ENCODE results near the gene POMT1. TPM values are rescaled to one million over a fixed set of nuclear protein-coding genes. Genes with fewer than 3 reads are reported as not detected.

Gene POMT1
- total and polyA plus RNA-seq, 4 experiments from 2014 or later = 15.6 to 58.5 (median 34.7) TPM

DNA sequence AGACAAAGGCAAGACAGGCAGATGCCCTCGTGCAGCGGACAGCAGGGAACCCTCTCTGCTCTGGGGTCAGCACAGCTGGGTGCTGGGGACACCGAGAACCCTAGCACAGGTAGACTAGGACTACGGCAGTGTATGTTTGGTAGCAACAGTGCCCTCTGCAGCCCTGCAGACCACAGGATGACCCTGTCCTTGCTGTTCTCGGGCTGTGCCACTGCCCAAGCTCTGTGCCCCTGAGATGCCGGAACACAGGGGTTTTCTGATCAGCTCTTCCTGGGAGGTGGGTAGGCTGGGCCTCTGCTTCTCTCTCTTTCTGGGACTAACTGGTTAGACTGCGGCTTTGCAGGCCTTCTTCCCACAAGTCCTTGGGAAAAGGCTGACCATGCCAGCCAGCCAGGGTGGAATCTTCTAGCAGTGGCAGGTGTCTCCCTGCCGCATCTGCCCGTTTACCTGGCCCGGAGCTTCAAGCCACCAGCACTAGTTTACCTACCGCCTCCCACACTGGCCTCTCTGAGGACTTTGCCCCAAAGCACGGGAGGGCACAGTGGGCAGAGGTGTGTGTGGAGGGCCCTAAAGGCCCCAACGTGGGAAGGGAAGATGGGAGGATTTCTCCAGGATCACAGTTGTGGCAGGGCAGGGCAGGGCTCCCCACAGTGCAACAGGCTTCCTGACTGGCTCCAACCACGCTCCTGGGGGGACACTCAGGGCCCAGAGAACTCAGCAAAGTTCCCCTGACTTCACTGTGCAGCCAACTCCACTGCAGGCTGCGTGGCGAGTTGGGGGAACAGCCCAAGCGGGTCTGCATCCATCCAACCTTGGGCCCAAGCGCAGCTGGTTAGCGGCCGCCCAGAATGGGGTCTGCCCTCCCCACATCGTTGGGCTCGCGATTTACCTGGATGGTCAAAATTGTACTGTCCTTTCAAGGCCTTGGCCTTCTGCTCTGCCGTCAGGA lies 27.2 kb downstream of the POMT1 start:
- H3K4me3 ChIP-seq (ENCODE audit: low read length in 2 of 2) = peak overlapping the region in 1 of 2 donors; percentile 73
- no peaks in the 10 kb centered on the region for H3K27me3 ChIP-seq (ENCODE audit: insufficient read depth, low read length)
- ChIA-PET POLR2A (ENCODE audit: partially characterized antibody) (interaction anchor here (0.6 to 0.9 kb wide), 4 partner anchors 36 to 274 kb away, joined by 3 to 4 read pairs (median 3); no protein-coding TSS in a partner anchor), CTCF (ENCODE audit: partially characterized antibody) (no interaction called here)
- Mint-ChIP-seq H3K27me3 (no peaks in the 10 kb centered on the region), H3K4me1 (peaks cover 9 to 40% (median 18%) of the 10 kb centered on the region in 4 donors), H3K4me3 (peak overlapping the region; percentile 69 to 84 (median 74)), H3K27ac (peak overlapping the region in 6 of 7 donors; percentile 19 to 79 (median 71)), H3K9me3 (no peaks in the 10 kb centered on the region), H3K36me3 (peaks cover 21 to 36% of the 10 kb centered on the region in 2 donors)
- peak in 1 of 5 donors; percentile 22 for DNase-seq
- H3K4me1 ChIP-seq (ENCODE audit: insufficient read depth, low read length) = peaks cover 31% of the 10 kb centered on the region
- intact Hi-C loops (cut with micrococcal nuclease) = no loop called here
- peak overlapping the region; percentile 69 for H3K27ac ChIP-seq (ENCODE audit: low read depth, low read length)
- no peaks in the 10 kb centered on the region for H3K9me3 ChIP-seq (ENCODE audit: control insufficient read depth in 1 of 2, low read length in 2 of 2)
- H3K36me3 ChIP-seq (ENCODE audit: insufficient read depth, low read length) = peaks cover 36% of the 10 kb centered on the region

DNA sequence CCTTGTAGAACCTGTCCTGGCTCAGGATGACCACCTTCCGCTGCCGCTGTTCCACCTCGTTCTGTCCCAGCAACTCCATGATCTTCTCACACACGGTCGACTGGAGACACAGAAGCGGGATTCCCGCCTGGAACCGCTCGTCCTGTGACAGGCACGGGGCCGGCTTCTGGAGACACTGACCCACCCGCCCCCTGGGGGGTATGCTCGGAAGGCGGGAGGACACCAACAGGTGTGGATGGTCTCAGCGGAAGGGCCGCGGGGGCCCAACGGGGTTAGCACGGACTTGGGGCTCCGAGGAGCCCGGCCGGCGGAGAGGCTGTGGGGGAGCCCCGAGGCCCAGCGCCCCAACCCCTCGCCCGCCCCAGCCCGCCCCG lies 27.8 kb downstream of the POMT1 start:
- DNase-seq = no peak
- Histone ChIP-seq H3K4me3 (ENCODE audit: low read length in 2 of 2) (peak overlapping the region in 1 of 2 donors; percentile 73), H3K36me3 (ENCODE audit: insufficient read depth, low read length) (peaks cover 33% of the 10 kb centered on the region), H3K27me3 (ENCODE audit: insufficient read depth, low read length) (no peaks in the 10 kb centered on the region), H3K9me3 (ENCODE audit: control insufficient read depth in 1 of 2, low read length in 2 of 2) (no peaks in the 10 kb centered on the region), H3K27ac (ENCODE audit: low read depth, low read length) (peak overlapping the region; percentile 69), H3K4me1 (ENCODE audit: insufficient read depth, low read length) (peaks cover 38% of the 10 kb centered on the region)
- peaks cover 12 to 47% (median 23%) of the 10 kb centered on the region in 4 donors for H3K4me1 Mint-ChIP-seq
- peaks cover 19 to 29% of the 10 kb centered on the region in 2 donors for H3K36me3 Mint-ChIP-seq
- ChIA-PET CTCF (ENCODE audit: partially characterized antibody) (no interaction called here), POLR2A (ENCODE audit: partially characterized antibody) (interaction anchor here (1.0 to 1.7 kb wide), 2 partner anchors 9 to 30 kb away, joined by 4 read pairs; no protein-coding TSS in a partner anchor)
- peak overlapping the region in 5 of 7 donors; percentile 31 to 79 (median 74) for H3K27ac Mint-ChIP-seq
- intact Hi-C loops (cut with micrococcal nuclease) = no loop called here
- no peaks in the 10 kb centered on the region for H3K27me3 Mint-ChIP-seq
- H3K9me3 Mint-ChIP-seq = no peaks in the 10 kb centered on the region
- H3K4me3 Mint-ChIP-seq = peak overlapping the region; percentile 66 to 84 (median 72)

- DNase-seq = peak; percentile 72 to 76 (median 72)
- H3K27me3 Mint-ChIP-seq = no peaks in the 10 kb centered on the region
- CTCF ChIA-PET (ENCODE audit: partially characterized antibody) = no interaction called here
- peak within 1 kb of the TSS; percentile 69 to 84 (median 74) for H3K4me3 Mint-ChIP-seq
- no peaks in the 10 kb centered on the region for H3K9me3 Mint-ChIP-seq
- Histone ChIP-seq H3K9me3 (ENCODE audit: control insufficient read depth in 1 of 2, low read length in 2 of 2) (no peaks in the 10 kb centered on the region), H3K4me1 (ENCODE audit: insufficient read depth, low read length) (peaks cover 42% of the 10 kb centered on the region), H3K36me3 (ENCODE audit: insufficient read depth, low read length) (peaks cover 26% of the 10 kb centered on the region), H3K4me3 (ENCODE audit: low read length in 2 of 2) (peak within 1 kb of the TSS in 1 of 2 donors; percentile 73), H3K27ac (ENCODE audit: low read depth, low read length) (peak within 1 kb of the TSS; percentile 69), H3K27me3 (ENCODE audit: insufficient read depth, low read length) (no peaks in the 10 kb centered on the region)
- POLR2A ChIA-PET (ENCODE audit: partially characterized antibody) = interaction anchor here (0.9 to 1.7 kb wide), 3 partner anchors 8 to 48 kb away, joined by 3 to 4 read pairs (median 4); no protein-coding TSS in a partner anchor
- H3K4me1 Mint-ChIP-seq = peaks cover 12 to 52% (median 25%) of the 10 kb centered on the region in 4 donors
- intact Hi-C loops (cut with micrococcal nuclease) = loop anchor here (1.0 kb wide), 3 partner anchors 30 to 406 kb away; partner anchors contain the start of gene NUP214
- peak within 1 kb of the TSS in 6 of 7 donors; percentile 29 to 79 (median 54) for H3K27ac Mint-ChIP-seq
- H3K36me3 Mint-ChIP-seq = peaks cover 14 to 23% of the 10 kb centered on the region in 2 donors
These were observed 28.5 kb downstream of the POMT1 start, which contains the start of gene UCK1 for GRCh38 chr9:131530920-131531832. UCK1 (minus strand) TSS chr9:131531263; CDS start chr9:131531174, 89 bp downstream.

DNA sequence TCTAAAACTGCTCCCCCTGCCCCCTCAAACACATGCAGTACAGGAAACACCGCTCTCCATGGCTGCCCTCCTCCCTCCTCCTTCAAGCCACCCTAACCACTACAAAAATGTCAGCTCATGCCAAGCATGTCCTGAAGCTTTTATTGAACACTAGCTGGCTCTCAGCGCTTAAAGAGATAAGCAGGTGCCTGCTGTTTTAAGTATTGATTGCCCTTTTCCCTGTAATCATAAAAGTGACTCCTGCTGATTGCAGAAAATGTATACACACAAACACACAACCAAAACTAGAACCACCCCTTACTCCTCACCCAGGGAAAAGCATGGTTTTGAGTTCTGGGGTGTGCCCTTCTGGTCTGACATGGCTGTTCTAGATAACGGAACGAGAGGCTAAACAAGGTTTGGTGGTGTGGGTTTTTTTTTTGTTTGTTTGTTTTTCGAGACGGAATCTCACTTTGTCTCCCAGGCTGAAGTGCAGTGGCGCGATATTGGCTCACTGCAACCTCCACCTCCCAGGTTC lies 32.1 kb downstream of the POMT1 start:
- Histone ChIP-seq H3K27me3 (ENCODE audit: insufficient read depth, low read length) (no peaks in the 10 kb centered on the region), H3K27ac (ENCODE audit: low read depth, low read length) (no peak overlapping the region), H3K4me3 (ENCODE audit: low read length in 2 of 2) (no peak overlapping the region), H3K4me1 (ENCODE audit: insufficient read depth, low read length) (peaks cover 56% of the 10 kb centered on the region), H3K9me3 (ENCODE audit: control insufficient read depth in 1 of 2, low read length in 2 of 2) (no peaks in the 10 kb centered on the region), H3K36me3 (ENCODE audit: insufficient read depth, low read length) (peaks cover 3% of the 10 kb centered on the region)
- peak overlapping the region in 7 of 8 donors; percentile 25 to 70 (median 64) for H3K4me3 Mint-ChIP-seq
- DNase-seq = peak in 4 of 5 donors; percentile 31 to 44 (median 38)
- ChIA-PET POLR2A (ENCODE audit: partially characterized antibody) (interaction anchor here (0.5 to 1.9 kb wide), 2 partner anchors 34 to 257 kb away, joined by 3 to 5 read pairs; no protein-coding TSS in a partner anchor), CTCF (ENCODE audit: partially characterized antibody) (interaction anchor here (3.8 kb wide), 1 partner anchor 25 kb away, joined by 8 read pairs; no protein-coding TSS in a partner anchor)
- intact Hi-C loops (cut with micrococcal nuclease) = no loop called here
- H3K4me1 Mint-ChIP-seq = peaks cover 17 to 61% (median 31%) of the 10 kb centered on the region in 4 donors
- H3K36me3 Mint-ChIP-seq = peaks cover 0 to under 1% of the 10 kb centered on the region in 2 donors
- no peaks in the 10 kb centered on the region for H3K27me3 Mint-ChIP-seq
- H3K27ac Mint-ChIP-seq = peak overlapping the region in 5 of 7 donors; percentile 8 to 86 (median 57)
- H3K9me3 Mint-ChIP-seq = no peaks in the 10 kb centered on the region

GRCh38 chr9:131537946-131538345 lies 35.2 kb downstream of the POMT1 start:
- H3K9me3 Mint-ChIP-seq = peaks cover 0 to 10% (median 6%) of the 10 kb centered on the region in 8 donors
- peaks cover 57% of the 10 kb centered on the region for H3K4me1 ChIP-seq (ENCODE audit: insufficient read depth, low read length)
- peaks cover 20 to 72% (median 34%) of the 10 kb centered on the region in 4 donors for H3K4me1 Mint-ChIP-seq
- DNase-seq = no peak
- H3K36me3 ChIP-seq (ENCODE audit: insufficient read depth, low read length) = no peaks in the 10 kb centered on the region
- H3K4me3 ChIP-seq (ENCODE audit: low read length in 2 of 2) = no peak overlapping the region
- CTCF ChIA-PET (ENCODE audit: partially characterized antibody) = interaction anchor here (2.0 kb wide), 1 partner anchor 218 kb away, joined by 4 read pairs; no protein-coding TSS in a partner anchor
- H3K9me3 ChIP-seq (ENCODE audit: control insufficient read depth in 1 of 2, low read length in 2 of 2) = no peaks in the 10 kb centered on the region
- H3K27ac Mint-ChIP-seq = peak overlapping the region in 1 of 7 donors; percentile 15
- POLR2A ChIA-PET (ENCODE audit: partially characterized antibody) = no interaction called here
- no peaks in the 10 kb centered on the region for H3K36me3 Mint-ChIP-seq
- peak overlapping the region in 1 of 8 donors; percentile 47 for H3K4me3 Mint-ChIP-seq
- intact Hi-C loops (cut with micrococcal nuclease) = no loop called here
- no peak overlapping the region for H3K27ac ChIP-seq (ENCODE audit: low read depth, low read length)
- no peaks in the 10 kb centered on the region for H3K27me3 Mint-ChIP-seq
- H3K27me3 ChIP-seq (ENCODE audit: insufficient read depth, low read length) = no peaks in the 10 kb centered on the region

GRCh38 chr9:131539223-131539923 lies 36.7 kb downstream of the POMT1 start:
- peak; percentile 50 to 65 (median 54) for DNase-seq
- no peaks in the 10 kb centered on the region for H3K27me3 ChIP-seq (ENCODE audit: insufficient read depth, low read length)
- intact Hi-C loops (cut with micrococcal nuclease) = no loop called here
- H3K36me3 ChIP-seq (ENCODE audit: insufficient read depth, low read length) = no peaks in the 10 kb centered on the region
- peaks cover 0 to 9% of the 10 kb centered on the region in 2 donors for H3K9me3 ChIP-seq (ENCODE audit: control insufficient read depth in 1 of 2, low read length in 2 of 2)
- no peak overlapping the region for H3K27ac ChIP-seq (ENCODE audit: low read depth, low read length)
- Mint-ChIP-seq H3K9me3 (peaks cover 0 to 25% (median 18%) of the 10 kb centered on the region in 8 donors), H3K4me1 (peaks cover 19 to 68% (median 32%) of the 10 kb centered on the region in 4 donors), H3K4me3 (peak overlapping the region in 7 of 8 donors; percentile 66 to 79 (median 78)), H3K36me3 (peaks cover 3 to 4% of the 10 kb centered on the region in 2 donors), H3K27me3 (no peaks in the 10 kb centered on the region), H3K27ac (peak overlapping the region; percentile 44 to 93 (median 86))
- POLR2A ChIA-PET (ENCODE audit: partially characterized antibody) = interaction anchor here (0.6 to 3.1 kb wide), 8 partner anchors 8 to 193 kb away, joined by 3 to 13 read pairs (median 4); partner anchors contain the start of gene UCK1
- H3K4me3 ChIP-seq (ENCODE audit: low read length in 2 of 2) = no peak overlapping the region
- CTCF ChIA-PET (ENCODE audit: partially characterized antibody) = interaction anchor here (0.7 to 1.0 kb wide), 3 partner anchors 46 to 203 kb away, joined by 3 to 4 read pairs (median 3); no protein-coding TSS in a partner anchor
- peaks cover 53% of the 10 kb centered on the region for H3K4me1 ChIP-seq (ENCODE audit: insufficient read depth, low read length)
